Upper lobe of left lung (tissue), 6 donors: ENCODE results near the gene SNTG2. TPM values are rescaled to one million over a fixed set of nuclear protein-coding genes. Genes with fewer than 3 reads are reported as not detected.

Experiments used
- ATAC-seq, 2 donors: fragments of 200-7000 bp; cut with Tn5 transposase; one replicate each; pipeline ENCODE4 v1.9.1; 2022; ENCODE audit warnings: mild to moderate bottlenecking in 2 of 2, moderate library complexity in 2 of 2; ENCODE audit not compliant: low FRiP score in 2 of 2
- DNase-seq, 2 donors: peaks; one replicate each; pipeline ENCODE4 v3.0.0-alpha.2; 2019 to 2020
- H3K27ac ChIP-seq, 4 donors: fragments of 200-600 bp; sonication (generic); one replicate each; pipeline ENCODE4 v1.5.1; 2016 to 2019
- H3K27me3 ChIP-seq, 4 donors: fragments of 200-600 bp; sonication (generic); one replicate each; pipeline ENCODE4 v1.5.1; 2017 to 2019
- H3K36me3 ChIP-seq, 4 donors: fragments of 200-600 bp; sonication (generic); one replicate each; pipeline ENCODE4 v1.5.1; 2016 to 2019
- H3K4me1 ChIP-seq, 4 donors: fragments of 200-600 bp; sonication (generic); one replicate each; pipeline ENCODE4 v1.5.1; 2018 to 2019
- H3K4me3 ChIP-seq, 4 donors: fragments of 200-600 bp; sonication (generic); one replicate each; pipeline ENCODE4 v1.5.1; 2017 to 2019; ENCODE audit warnings: mild to moderate bottlenecking in 2 of 4, moderate library complexity in 1 of 4
- H3K9me3 ChIP-seq, 4 donors: fragments of 200-600 bp; sonication (generic); one replicate each; pipeline ENCODE4 v1.5.1; 2018 to 2019
- EP300 ChIP-seq, 4 donors: sonication (generic); formaldehyde crosslinking; IDR thresholded peaks; one replicate each; pipeline ENCODE4 v1.5.1; 2017; ENCODE audit warnings: antibody characterized with exemption in 4 of 4, control low read depth in 2 of 4
- POLR2A ChIP-seq, 4 donors: fragments of 450-650 bp; IDR thresholded peaks; one replicate each; pipeline ENCODE4 v1.5.1; 2016 to 2017; ENCODE audit warnings: antibody characterized with exemption in 4 of 4, mild to moderate bottlenecking in 2 of 4
- POLR2AphosphoS5 ChIP-seq, 2 donors: sonication (generic); formaldehyde crosslinking; IDR thresholded peaks; one replicate each; pipeline ENCODE4 v1.5.1; 2017; ENCODE audit warnings: antibody characterized with exemption in 2 of 2
- WGBS, 2 donors: methylation state at CpG; one replicate each; pipeline ENCODE4 v1.1.5; 2017 to 2018; 5-methylcytosine and 5-hydroxymethylcytosine counted together
- total RNA-seq, 6 donors: library from RNA; depleted of rRNA in 4 of 6; stranded (reverse); fragments of >200 nt in 4 of 6; gene quantifications; one replicate each; pipeline versions ENCODE4 v1.1.0 to v1.2.1, GENCODE V29; 2016 to 2021
- TF ChIP-seq, protein P1 (sequence below), 6 experiments: fragments of 450-650 bp in 4 of 6; fragments of 200-600 bp in 2 of 6; sonication (generic) in 2 of 6; IDR thresholded peaks; one replicate each; pipeline ENCODE4 v1.5.1; 2016 to 2019; ENCODE audit warnings: antibody characterized with exemption in 6 of 6
- donor health status: DM: no; HTN: no; CAD: no; lungs with moderate emphysema.
- donor health status: DM: no; HTN: yes; CAD: no; lungs with severe emphysema.

SNTG2 gene
- total RNA-seq, 6 donors from 2014 or later, result 1.1 to 13.6 (median 3.0) TPM

DNA sequence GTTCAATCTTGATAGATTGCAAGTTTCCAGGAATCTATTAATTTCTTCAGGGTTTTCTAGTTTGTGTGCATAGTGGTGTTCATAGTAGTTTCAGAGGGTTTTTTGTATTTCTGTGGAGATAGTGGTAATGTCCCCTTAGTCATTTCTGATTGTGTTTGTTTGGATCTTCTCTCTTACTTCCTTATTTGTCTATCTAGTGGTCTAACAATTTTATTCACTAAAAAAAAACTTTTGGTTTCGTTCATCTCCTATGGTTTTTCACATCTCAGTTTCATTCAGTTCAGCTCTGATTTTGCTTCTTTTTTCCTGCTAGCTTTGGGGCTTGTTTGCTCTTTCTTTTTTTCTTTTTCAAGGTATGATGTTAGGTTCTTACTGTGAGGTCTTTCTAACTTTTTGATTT, 94.5 kb downstream of the SNTG2 start:
- WGBS, 2 donors, result 81 to 82% methylated on average over 1 of the region's 1 CpG
- H3K27me3 ChIP-seq, result no peaks in the 10 kb centered on the region
- H3K27ac ChIP-seq, result no peak overlapping the region
- H3K4me1 ChIP-seq, result no peaks in the 10 kb centered on the region
- H3K36me3 ChIP-seq, result no peaks in the 10 kb centered on the region
- TF ChIP-seq EP300 (IDR thresholded peaks at IDR 0.05) (no peak), POLR2A (IDR thresholded peaks at IDR 0.05) (no peak), POLR2AphosphoS5 (IDR thresholded peaks at IDR 0.05) (no peak)
- TF ChIP-seq, protein P1, sequence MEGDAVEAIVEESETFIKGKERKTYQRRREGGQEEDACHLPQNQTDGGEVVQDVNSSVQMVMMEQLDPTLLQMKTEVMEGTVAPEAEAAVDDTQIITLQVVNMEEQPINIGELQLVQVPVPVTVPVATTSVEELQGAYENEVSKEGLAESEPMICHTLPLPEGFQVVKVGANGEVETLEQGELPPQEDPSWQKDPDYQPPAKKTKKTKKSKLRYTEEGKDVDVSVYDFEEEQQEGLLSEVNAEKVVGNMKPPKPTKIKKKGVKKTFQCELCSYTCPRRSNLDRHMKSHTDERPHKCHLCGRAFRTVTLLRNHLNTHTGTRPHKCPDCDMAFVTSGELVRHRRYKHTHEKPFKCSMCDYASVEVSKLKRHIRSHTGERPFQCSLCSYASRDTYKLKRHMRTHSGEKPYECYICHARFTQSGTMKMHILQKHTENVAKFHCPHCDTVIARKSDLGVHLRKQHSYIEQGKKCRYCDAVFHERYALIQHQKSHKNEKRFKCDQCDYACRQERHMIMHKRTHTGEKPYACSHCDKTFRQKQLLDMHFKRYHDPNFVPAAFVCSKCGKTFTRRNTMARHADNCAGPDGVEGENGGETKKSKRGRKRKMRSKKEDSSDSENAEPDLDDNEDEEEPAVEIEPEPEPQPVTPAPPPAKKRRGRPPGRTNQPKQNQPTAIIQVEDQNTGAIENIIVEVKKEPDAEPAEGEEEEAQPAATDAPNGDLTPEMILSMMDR (IDR thresholded peaks at IDR 0.05), result no peak
- ATAC-seq (no peak), DNase-seq (no peak)
- H3K9me3 ChIP-seq, result no peaks in the 10 kb centered on the region
- H3K4me3 ChIP-seq, result no peak overlapping the region

DNA sequence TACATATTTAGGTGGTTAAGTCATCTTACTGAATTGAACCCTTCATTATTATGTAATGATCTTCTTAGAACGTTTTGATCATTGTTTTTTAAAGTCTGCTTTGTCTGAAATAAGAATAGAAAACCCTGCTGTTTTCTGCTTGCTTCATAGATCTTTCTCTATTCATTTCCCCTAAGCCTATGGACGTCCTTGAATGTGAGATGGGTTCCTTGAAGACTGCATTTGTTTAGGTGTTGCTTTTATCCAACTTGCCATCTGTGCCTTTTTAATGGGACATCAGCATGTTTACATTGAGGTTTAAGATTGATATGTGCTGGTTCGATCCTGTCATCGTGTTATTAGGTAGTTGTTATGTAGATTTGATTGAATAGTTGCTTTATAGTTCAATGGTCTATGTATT, 95.4 kb downstream of the SNTG2 start:
- no peak for TF ChIP-seq POLR2A (IDR thresholded peaks at IDR 0.05)
- TF ChIP-seq, protein P1 (IDR thresholded peaks at IDR 0.05), result no peak
- no peak for TF ChIP-seq EP300 (IDR thresholded peaks at IDR 0.05)
- TF ChIP-seq POLR2AphosphoS5 (IDR thresholded peaks at IDR 0.05), result no peak

GRCh38 chr2:1047485-1047884, 96.8 kb downstream of the SNTG2 start:
- Histone ChIP-seq H3K27ac (no peak overlapping the region), H3K27me3 (no peaks in the 10 kb centered on the region), H3K4me3 (no peak overlapping the region), H3K4me1 (no peaks in the 10 kb centered on the region), H3K9me3 (no peaks in the 10 kb centered on the region), H3K36me3 (no peaks in the 10 kb centered on the region)
- DNase-seq, result no peak
- no peak for ATAC-seq
- 0 to 63% methylated on average over 1 of the region's 1 CpG for WGBS, 2 donors
- TF ChIP-seq POLR2A (IDR thresholded peaks at IDR 0.05) (no peak), POLR2AphosphoS5 (IDR thresholded peaks at IDR 0.05) (no peak), EP300 (IDR thresholded peaks at IDR 0.05) (no peak)
- TF ChIP-seq, protein P1 (IDR thresholded peaks at IDR 0.05), result peak in 1 of 6 experiments; percentile 7

More for the DNA sequence above, 95.4 kb downstream of the SNTG2 start:
- H3K27me3 ChIP-seq, result no peaks in the 10 kb centered on the region
- no peaks in the 10 kb centered on the region for H3K4me1 ChIP-seq
- no peaks in the 10 kb centered on the region for H3K9me3 ChIP-seq
- ATAC-seq, result no peak
- no peak overlapping the region for H3K4me3 ChIP-seq
- no peaks in the 10 kb centered on the region for H3K36me3 ChIP-seq
- no peak overlapping the region for H3K27ac ChIP-seq
- DNase-seq, result no peak
- 63% methylated on average over 4 of the region's 4 CpGs for WGBS, 2 donors

DNA sequence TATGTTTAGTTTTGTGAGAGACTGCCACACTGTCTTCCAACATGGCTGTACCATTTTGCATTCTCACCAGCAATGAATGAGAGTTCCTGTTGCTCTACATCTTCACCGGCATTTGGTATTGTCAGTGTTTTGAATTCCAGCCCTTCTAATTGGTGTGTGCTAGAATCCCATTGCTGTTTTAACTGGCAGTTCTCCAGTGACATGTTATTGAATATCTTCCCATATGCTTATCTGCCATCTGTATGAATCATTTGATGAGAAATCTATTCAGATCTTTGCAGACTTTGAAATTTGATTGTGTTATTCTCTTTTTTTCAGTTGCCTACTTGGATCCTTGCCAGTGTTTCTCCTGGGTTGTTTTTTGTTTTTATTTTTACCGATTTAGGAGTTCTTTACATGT, 99.0 kb downstream of the SNTG2 start:
- 64 to 84% methylated on average over 2 of the region's 2 CpGs for WGBS, 2 donors
- H3K27me3 ChIP-seq, result no peaks in the 10 kb centered on the region
- H3K4me1 ChIP-seq, result no peaks in the 10 kb centered on the region
- no peak overlapping the region for H3K4me3 ChIP-seq
- DNase-seq (no peak), ATAC-seq (no peak)
- H3K36me3 ChIP-seq, result no peaks in the 10 kb centered on the region
- no peak overlapping the region for H3K27ac ChIP-seq
- H3K9me3 ChIP-seq, result no peaks in the 10 kb centered on the region
- TF ChIP-seq POLR2AphosphoS5 (IDR thresholded peaks at IDR 0.05), result no peak
- TF ChIP-seq, protein P1 (IDR thresholded peaks at IDR 0.05), result no peak
- TF ChIP-seq EP300 (IDR thresholded peaks at IDR 0.05), result no peak
- no peak for TF ChIP-seq POLR2A (IDR thresholded peaks at IDR 0.05)

DNA sequence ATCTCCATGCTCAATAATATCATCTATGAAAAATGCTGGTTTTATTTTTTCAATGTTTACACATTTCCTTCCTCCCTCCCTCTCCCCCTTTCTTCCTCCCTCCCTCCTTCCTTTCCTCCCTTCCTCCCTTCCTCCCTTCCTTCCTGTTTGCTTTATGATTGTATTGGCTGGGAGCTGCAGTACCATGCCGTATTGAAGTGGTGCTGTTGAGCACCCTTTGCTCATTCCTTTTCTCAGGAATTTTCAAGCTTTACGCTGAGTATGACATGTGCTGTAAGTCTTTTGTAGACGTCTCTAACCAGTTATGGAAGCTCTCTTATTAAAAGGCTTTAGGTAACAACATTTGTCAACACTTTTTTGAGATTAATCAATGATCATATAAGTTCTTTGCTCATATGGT, 100.4 kb downstream of the SNTG2 start:
- no peak for DNase-seq
- TF ChIP-seq, protein P1 (IDR thresholded peaks at IDR 0.05), result no peak
- TF ChIP-seq POLR2A (IDR thresholded peaks at IDR 0.05) (no peak), POLR2AphosphoS5 (IDR thresholded peaks at IDR 0.05) (no peak)
- 39 to 41% methylated on average over 3 of the region's 3 CpGs for WGBS, 2 donors
- no peak overlapping the region for H3K4me3 ChIP-seq
- H3K27ac ChIP-seq, result no peak overlapping the region
- no peaks in the 10 kb centered on the region for H3K4me1 ChIP-seq
- H3K27me3 ChIP-seq, result no peaks in the 10 kb centered on the region
- no peaks in the 10 kb centered on the region for H3K36me3 ChIP-seq
- ATAC-seq, result no peak
- no peaks in the 10 kb centered on the region for H3K9me3 ChIP-seq
